HEK293 (cell line): Measurements from ENCODE around the gene DCBLD2.

Source experiments
- CTCF ChIA-PET: fragments of 350-600 bp; formaldehyde crosslinking; extraction: SDS; loops from one replicate; lab custom pipeline; 2021; ENCODE audit warnings: antibody characterized with exemption; lab: Yijun Ruan, JAX
- POLR2A ChIA-PET: fragments of 300-600 bp; formaldehyde crosslinking; extraction: SDS; loops from one replicate; lab custom pipeline; 2020; ENCODE audit warnings: antibody characterized with exemption, inconsistent platforms; lab: Yijun Ruan, JAX
- H3K27ac ChIP-seq: fragments of 200-500 bp; sonication (Bioruptor generic); 2 replicates; pipeline ENCODE4 v1.5.1; 2014; ENCODE audit warnings: low read depth, low read length, control low read depth, inconsistent platforms; ENCODE audit errors: extremely low read depth
- H3K36me3 ChIP-seq, 2 experiments: fragments of 200-500 bp in 1 of 2; sonication (Bioruptor generic) in 1 of 2; 1 replicate in 1 of 2; 2 replicates in 1 of 2; pipeline ENCODE4 v1.5.1; 2014 to 2017; ENCODE audit warnings: inconsistent platforms in 2 of 2, low read length in 2 of 2; ENCODE audit not compliant: control insufficient read depth in 2 of 2, insufficient read depth in 1 of 2
- H3K4me1 ChIP-seq: fragments of 200-500 bp; sonication (Bioruptor generic); 2 replicates; pipeline ENCODE4 v1.5.1; 2014; ENCODE audit warnings: mild to moderate bottlenecking, low read length, inconsistent platforms; ENCODE audit not compliant: control insufficient read depth, insufficient read depth
- H3K4me3 ChIP-seq: 2 replicates; pipeline ENCODE4 v1.5.1; 2011; ENCODE audit warnings: low read depth, mild to moderate bottlenecking, control low read depth, low read length, moderate library complexity
- H3K9me3 ChIP-seq: fragments of 200-500 bp; sonication (Bioruptor generic); 2 replicates; pipeline ENCODE4 v1.5.1; 2014; ENCODE audit warnings: low read depth, low read length, inconsistent platforms; ENCODE audit not compliant: control insufficient read depth, insufficient read depth
- ATF2 ChIP-seq: fragments of 450-650 bp; formaldehyde crosslinking; IDR thresholded peaks from 2 replicates; pipeline ENCODE4 v1.5.1; 2016; ENCODE audit warnings: missing biosample characterization, missing genetic modification characterization, low read depth
- GLIS1 ChIP-seq: fragments of 450-650 bp; formaldehyde crosslinking; IDR thresholded peaks from 2 replicates; pipeline ENCODE4 v1.5.1; 2016; ENCODE audit warnings: missing biosample characterization, missing genetic modification characterization
- HOXC10 ChIP-seq: sonication (generic); formaldehyde crosslinking; IDR thresholded peaks from 2 replicates; pipeline ENCODE4 v1.8.1; 2023; ENCODE audit warnings: mild to moderate bottlenecking, missing genetic modification reagents
- HOXD13 ChIP-seq: sonication (generic); formaldehyde crosslinking; IDR thresholded peaks from 2 replicates; pipeline ENCODE4 v1.8.0; 2022; ENCODE audit warnings: missing genetic modification reagents, borderline replicate concordance
- MZF1 ChIP-seq: fragments of 450-650 bp; formaldehyde crosslinking; IDR thresholded peaks from 2 replicates; pipeline ENCODE4 v1.5.1; 2017; ENCODE audit warnings: missing biosample characterization, missing genetic modification characterization, borderline replicate concordance
- SP3 ChIP-seq: fragments of 450-650 bp; formaldehyde crosslinking; IDR thresholded peaks from 2 replicates; pipeline ENCODE4 v1.5.1; 2016; ENCODE audit warnings: missing biosample characterization, missing genetic modification characterization
- TCF7L2 ChIP-seq: IDR thresholded peaks from 2 replicates; pipeline ENCODE4 v1.6.1; 2011; ENCODE audit warnings: low read depth, mild to moderate bottlenecking, inconsistent platforms, low read length, moderate library complexity, borderline replicate concordance
- YY2 ChIP-seq: fragments of 450-650 bp; formaldehyde crosslinking; IDR thresholded peaks from 2 replicates; pipeline ENCODE4 v1.5.1; 2016; ENCODE audit warnings: missing biosample characterization, missing genetic modification characterization
- ZBTB17 ChIP-seq: fragments of 450-650 bp; formaldehyde crosslinking; IDR thresholded peaks from 2 replicates; pipeline ENCODE4 v1.5.1; 2016; ENCODE audit warnings: missing biosample characterization, missing genetic modification characterization
- ZBTB26 ChIP-seq: fragments of 450-650 bp; formaldehyde crosslinking; optimal IDR thresholded peaks from 2 replicates; pipeline ENCODE3; 2016; ENCODE audit warnings: missing biosample characterization, mild to moderate bottlenecking, missing genetic modification characterization
- ZNF138 ChIP-seq: fragments of 450-650 bp; formaldehyde crosslinking; IDR thresholded peaks from 2 replicates; pipeline ENCODE4 v1.5.1; 2016; ENCODE audit warnings: missing biosample characterization, missing genetic modification characterization, borderline replicate concordance
- ZNF155 ChIP-seq: fragments of 450-650 bp; formaldehyde crosslinking; IDR thresholded peaks from 2 replicates; pipeline ENCODE4 v1.5.1; 2016; ENCODE audit warnings: missing biosample characterization, missing genetic modification characterization
- ZNF157 ChIP-seq: fragments of 450-650 bp; formaldehyde crosslinking; IDR thresholded peaks from 2 replicates; pipeline ENCODE4 v1.5.1; 2016; ENCODE audit warnings: missing biosample characterization, missing genetic modification characterization
- ZNF24 ChIP-seq: fragments of 450-650 bp; formaldehyde crosslinking; IDR thresholded peaks from 2 replicates; pipeline ENCODE4 v1.5.1; 2016; ENCODE audit warnings: missing biosample characterization, missing genetic modification characterization
- ZNF514 ChIP-seq: fragments of 450-650 bp; formaldehyde crosslinking; IDR thresholded peaks from 2 replicates; pipeline ENCODE4 v1.5.1; 2016; ENCODE audit warnings: missing biosample characterization, missing genetic modification characterization
- ZNF580 ChIP-seq: fragments of 450-650 bp; formaldehyde crosslinking; IDR thresholded peaks from 2 replicates; pipeline ENCODE4 v1.5.1; 2016; ENCODE audit warnings: missing biosample characterization, missing genetic modification characterization
- ZNF585B ChIP-seq: fragments of 450-650 bp; formaldehyde crosslinking; IDR thresholded peaks from 2 replicates; pipeline ENCODE4 v1.5.1; 2016; ENCODE audit warnings: missing biosample characterization, missing genetic modification characterization
- ZNF624 ChIP-seq: fragments of 450-650 bp; formaldehyde crosslinking; IDR thresholded peaks from 2 replicates; pipeline ENCODE4 v1.5.1; 2017; ENCODE audit warnings: missing biosample characterization, missing genetic modification characterization
- ZNF639 ChIP-seq: fragments of 450-650 bp; formaldehyde crosslinking; IDR thresholded peaks from 2 replicates; pipeline ENCODE4 v1.5.1; 2016; ENCODE audit warnings: missing biosample characterization, missing genetic modification characterization
- ZNF645 ChIP-seq: fragments of 450-650 bp; formaldehyde crosslinking; IDR thresholded peaks from 2 replicates; pipeline ENCODE4; 2016; ENCODE audit warnings: missing biosample characterization, missing genetic modification characterization
- ZNF670 ChIP-seq: fragments of 450-650 bp; formaldehyde crosslinking; IDR thresholded peaks from 2 replicates; pipeline ENCODE4 v1.5.1; 2016; ENCODE audit warnings: missing biosample characterization, missing genetic modification characterization, low read depth
- ZNF704 ChIP-seq: fragments of 450-650 bp; formaldehyde crosslinking; IDR thresholded peaks from 2 replicates; pipeline ENCODE4 v1.5.1; 2016; ENCODE audit warnings: missing biosample characterization, missing genetic modification characterization
- ZNF707 ChIP-seq: fragments of 450-650 bp; formaldehyde crosslinking; IDR thresholded peaks from 2 replicates; pipeline ENCODE4 v1.5.1; 2016; ENCODE audit warnings: missing biosample characterization, missing genetic modification characterization
- ZNF747 ChIP-seq: fragments of 450-650 bp; formaldehyde crosslinking; IDR thresholded peaks from 2 replicates; pipeline ENCODE4 v1.5.1; 2016; ENCODE audit warnings: missing biosample characterization, missing genetic modification characterization
- ZNF785 ChIP-seq: fragments of 450-650 bp; formaldehyde crosslinking; IDR thresholded peaks from 2 replicates; pipeline ENCODE4 v1.5.1; 2016; ENCODE audit warnings: missing biosample characterization, missing genetic modification characterization
- ZNF791 ChIP-seq: fragments of 450-650 bp; formaldehyde crosslinking; IDR thresholded peaks from 2 replicates; pipeline ENCODE4 v1.5.1; 2016; ENCODE audit warnings: missing biosample characterization, missing genetic modification characterization
- ZNF792 ChIP-seq: fragments of 450-650 bp; formaldehyde crosslinking; IDR thresholded peaks from 2 replicates; pipeline ENCODE4 v1.5.1; 2016; ENCODE audit warnings: missing biosample characterization, missing genetic modification characterization
- ZSCAN23 ChIP-seq: fragments of 450-650 bp; formaldehyde crosslinking; IDR thresholded peaks from 2 replicates; pipeline ENCODE4 v1.5.1; 2016; ENCODE audit warnings: missing biosample characterization, missing genetic modification characterization
- ZSCAN4 ChIP-seq: fragments of 450-650 bp; formaldehyde crosslinking; IDR thresholded peaks from 2 replicates; pipeline ENCODE4 v1.5.1; 2017; ENCODE audit warnings: missing biosample characterization, missing genetic modification characterization

Gene DCBLD2

GRCh38 chr3:98807561-98807960, 93.9 kb downstream of the DCBLD2 start:
- H3K36me3 ChIP-seq: peaks cover 0 to 51% of the 10 kb centered on the region in 2 experiments; a peak in 2 of 3 replicates
- no peaks in the 10 kb centered on the region for H3K9me3 ChIP-seq
- POLR2A ChIA-PET: no interaction called here
- H3K27ac ChIP-seq: no peak overlapping the region
- CTCF ChIA-PET: interaction anchor here (0.8 to 1.2 kb wide), 2 partner anchors 10 to 78 kb away, joined by 3 to 4 read pairs; no protein-coding TSS in a partner anchor
- TF ChIP-seq ZNF24 (tag by site-specific recombination) (no peak), ZNF791 (tag by site-specific recombination) (no peak), ZNF157 (tag by site-specific recombination) (no peak), ZNF639 (tag by site-specific recombination) (no peak), YY2 (tag by site-specific recombination) (no peak), HOXC10 (CRISPR knock-in tag) (no peak), ZNF580 (tag by site-specific recombination) (no peak), TCF7L2 (no peak), ZSCAN4 (tag by site-specific recombination) (no peak), ZBTB17 (tag by site-specific recombination) (no peak), ZNF138 (tag by site-specific recombination) (no peak), ZNF792 (no peak), ZNF707 (tag by site-specific recombination) (no peak), ZNF645 (tag by site-specific recombination) (no peak), ZNF585B (tag by site-specific recombination) (no peak), ZSCAN23 (tag by site-specific recombination) (no peak), ZNF624 (tag by site-specific recombination) (no peak), HOXD13 (CRISPR knock-in tag) (no peak)
- TF ChIP-seq, all 188 proteins: peak for 0
- no peak overlapping the region for H3K4me3 ChIP-seq
- H3K4me1 ChIP-seq: no peaks in the 10 kb centered on the region

- ChIA-PET POLR2A (no interaction called here), CTCF (no interaction called here)
- Histone ChIP-seq H3K27ac (no peak overlapping the region), H3K9me3 (no peaks in the 10 kb centered on the region), H3K36me3 (peaks cover 0 to 51% of the 10 kb centered on the region in 2 experiments; a peak in 2 of 3 replicates), H3K4me1 (no peaks in the 10 kb centered on the region), H3K4me3 (no peak overlapping the region)
- TF ChIP-seq ZNF792 (no peak), ZNF155 (tag by site-specific recombination) (no peak), SP3 (no peak), ATF2 (tag by site-specific recombination) (no peak), GLIS1 (tag by site-specific recombination) (no peak), MZF1 (no peak), ZNF670 (no peak), ZNF785 (tag by site-specific recombination) (no peak), ZBTB26 (tag by site-specific recombination) (no peak), ZNF704 (tag by site-specific recombination) (no peak), ZNF514 (tag by site-specific recombination) (no peak), ZNF747 (tag by site-specific recombination) (no peak)
Observed at GRCh38 chr3:98807011-98807410, 94.5 kb downstream of the DCBLD2 start.
